OCI-LY3 (cell line): ENCODE results near the gene ITGAE.
A peak's percentile ranks its signal among the peaks of the same experiment; 100 is the strongest.

Experiments
- H2AFZ ChIP-seq: fragments of 200-600, 300-600 bp; shearing (Covaris generic); 2 replicates; pipeline ENCODE4 v1.6.0; 2014; ENCODE audit warnings: antibody characterized with exemption, low read depth, low read length
- H3K27ac ChIP-seq: fragments of 200-600, 300-600 bp; sonication (generic); 2 replicates; pipeline ENCODE4 v1.5.1; 2014; ENCODE audit warnings: mild to moderate bottlenecking, low read length, moderate library complexity, mixed read lengths
- H3K27me3 ChIP-seq: fragments of 200-600, 300-600 bp; sonication (generic); 2 replicates; pipeline ENCODE4 v1.6.1; 2014; ENCODE audit warnings: low read depth, low read length, mixed read lengths
- H3K36me3 ChIP-seq: fragments of 200-600, 300-600 bp; sonication (generic); replicated peaks from 2 replicates; pipeline ENCODE3; 2014; ENCODE audit warnings: low read depth, low read length, mixed read lengths
- H3K4me1 ChIP-seq: fragments of 300-600, 200-600 bp; sonication (generic); 2 replicates; pipeline ENCODE4 v1.6.1; 2014; ENCODE audit warnings: low read length, mixed read lengths
- H3K4me2 ChIP-seq: fragments of 200-600, 300-600 bp; sonication (generic); 2 replicates; pipeline ENCODE4 v1.6.1; 2014; ENCODE audit warnings: low read length, mixed read lengths
- H3K4me3 ChIP-seq: fragments of 300-600, 200-600 bp; sonication (generic); 2 replicates; pipeline ENCODE4 v1.5.1; 2014; ENCODE audit warnings: antibody characterized with exemption, mild to moderate bottlenecking, low read length, moderate library complexity
- H3K79me2 ChIP-seq: fragments of 300-600, 200-600 bp; shearing (Covaris generic); 2 replicates; pipeline ENCODE4 v1.6.1; 2014; ENCODE audit warnings: mild to moderate bottlenecking, low read length, mixed read lengths
- H3K9ac ChIP-seq: fragments of 300-600, 200-600 bp; shearing (Covaris generic); 2 replicates; pipeline ENCODE4 v1.6.0; 2014; ENCODE audit warnings: mild to moderate bottlenecking, low read length, moderate library complexity
- H3K9me3 ChIP-seq: fragments of 200-600, 300-600 bp; shearing (Covaris generic); 2 replicates; pipeline ENCODE4 v1.6.1; 2014; ENCODE audit warnings: low read length, mixed read lengths; ENCODE audit not compliant: insufficient read depth
- H4K20me1 ChIP-seq: fragments of 200-600, 300-600 bp; sonication (generic); 2 replicates; pipeline ENCODE4 v1.6.1; 2016; ENCODE audit warnings: low read length, mixed read lengths; ENCODE audit not compliant: insufficient read depth
- EZH2phosphoT487 ChIP-seq: fragments of 200-600 bp; shearing (Covaris generic); IDR thresholded peaks from 2 replicates; pipeline ENCODE4 v1.6.1; 2018; ENCODE audit warnings: antibody characterized with exemption, mixed run types, low read depth
- TF ChIP-seq, protein P1 (sequence below): fragments of 200-600, 300-600 bp; sonication (generic); IDR thresholded peaks from 2 replicates; pipeline ENCODE4 v1.5.1; 2014; ENCODE audit warnings: antibody characterized with exemption, low read length, low read depth

The ITGAE gene

DNA sequence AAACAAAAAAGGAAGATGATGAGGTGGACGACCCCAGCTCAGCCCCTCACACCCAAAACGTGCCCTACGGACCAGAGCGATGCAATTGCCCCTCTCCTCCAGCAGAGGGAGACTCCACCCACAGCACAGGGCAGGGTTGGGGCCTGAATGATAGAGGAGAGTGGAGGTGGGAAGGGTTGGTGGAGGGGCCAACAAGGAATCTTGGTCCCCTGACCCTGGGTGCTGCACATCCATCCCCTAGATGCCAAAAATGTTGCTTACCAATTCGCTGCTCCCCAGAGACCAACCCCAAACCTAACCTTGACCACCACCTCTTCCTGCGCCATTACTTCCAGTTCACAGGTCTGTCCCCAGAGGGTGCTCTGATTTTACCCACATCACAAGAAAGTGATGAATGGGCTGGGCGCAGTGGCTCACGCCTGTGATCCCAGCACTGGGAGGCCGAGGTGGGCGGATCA lies 117.9 kb downstream of the ITGAE start:
- Histone ChIP-seq H3K36me3 (peaks cover 5% of the 10 kb centered on the region), H4K20me1 (peaks cover 2% of the 10 kb centered on the region; the same call in 1 of the 2 replicates), H3K27ac (no peak overlapping the region), H3K9me3 (no peaks in the 10 kb centered on the region), H3K4me3 (no peak overlapping the region), H3K79me2 (no peaks in the 10 kb centered on the region), H3K4me2 (no peak overlapping the region), H3K9ac (no peak overlapping the region), H3K27me3 (no peaks in the 10 kb centered on the region), H3K4me1 (peaks cover 5% of the 10 kb centered on the region), H2AFZ (no peak overlapping the region)
- TF ChIP-seq, protein P1, sequence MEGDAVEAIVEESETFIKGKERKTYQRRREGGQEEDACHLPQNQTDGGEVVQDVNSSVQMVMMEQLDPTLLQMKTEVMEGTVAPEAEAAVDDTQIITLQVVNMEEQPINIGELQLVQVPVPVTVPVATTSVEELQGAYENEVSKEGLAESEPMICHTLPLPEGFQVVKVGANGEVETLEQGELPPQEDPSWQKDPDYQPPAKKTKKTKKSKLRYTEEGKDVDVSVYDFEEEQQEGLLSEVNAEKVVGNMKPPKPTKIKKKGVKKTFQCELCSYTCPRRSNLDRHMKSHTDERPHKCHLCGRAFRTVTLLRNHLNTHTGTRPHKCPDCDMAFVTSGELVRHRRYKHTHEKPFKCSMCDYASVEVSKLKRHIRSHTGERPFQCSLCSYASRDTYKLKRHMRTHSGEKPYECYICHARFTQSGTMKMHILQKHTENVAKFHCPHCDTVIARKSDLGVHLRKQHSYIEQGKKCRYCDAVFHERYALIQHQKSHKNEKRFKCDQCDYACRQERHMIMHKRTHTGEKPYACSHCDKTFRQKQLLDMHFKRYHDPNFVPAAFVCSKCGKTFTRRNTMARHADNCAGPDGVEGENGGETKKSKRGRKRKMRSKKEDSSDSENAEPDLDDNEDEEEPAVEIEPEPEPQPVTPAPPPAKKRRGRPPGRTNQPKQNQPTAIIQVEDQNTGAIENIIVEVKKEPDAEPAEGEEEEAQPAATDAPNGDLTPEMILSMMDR = peak; percentile 73
- TF ChIP-seq EZH2phosphoT487 = no peak

DNA sequence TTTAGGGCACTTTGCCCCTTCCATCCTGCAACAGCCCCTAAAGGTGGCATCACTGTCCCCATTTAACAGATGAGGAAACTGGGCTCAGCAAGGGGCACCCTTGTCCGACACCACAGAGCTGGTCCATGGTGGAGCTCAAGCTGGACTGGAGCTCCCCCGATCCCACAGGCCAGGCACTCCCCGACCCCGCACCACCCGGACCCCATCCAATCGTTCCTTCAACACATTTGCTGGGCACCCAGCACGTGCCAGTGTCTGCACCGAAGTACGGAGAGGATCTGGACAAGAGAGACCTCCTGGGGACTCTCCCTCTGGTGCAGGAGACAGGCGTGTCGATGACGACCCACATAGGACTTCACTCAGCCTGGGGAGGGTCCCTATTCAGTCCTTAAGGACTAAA lies 119.0 kb downstream of the ITGAE start:
- no peaks in the 10 kb centered on the region for H3K79me2 ChIP-seq
- H4K20me1 ChIP-seq = no peaks in the 10 kb centered on the region
- no peak overlapping the region for H3K9ac ChIP-seq
- H3K4me1 ChIP-seq = peaks cover 3% of the 10 kb centered on the region
- H3K4me3 ChIP-seq = no peak overlapping the region
- H3K27ac ChIP-seq = no peak overlapping the region
- H3K4me2 ChIP-seq = no peak overlapping the region
- H3K36me3 ChIP-seq = peaks cover 5% of the 10 kb centered on the region
- H2AFZ ChIP-seq = no peak overlapping the region
- H3K27me3 ChIP-seq = no peaks in the 10 kb centered on the region
- TF ChIP-seq, protein P1 = no peak
- TF ChIP-seq EZH2phosphoT487 = no peak
- no peaks in the 10 kb centered on the region for H3K9me3 ChIP-seq

DNA sequence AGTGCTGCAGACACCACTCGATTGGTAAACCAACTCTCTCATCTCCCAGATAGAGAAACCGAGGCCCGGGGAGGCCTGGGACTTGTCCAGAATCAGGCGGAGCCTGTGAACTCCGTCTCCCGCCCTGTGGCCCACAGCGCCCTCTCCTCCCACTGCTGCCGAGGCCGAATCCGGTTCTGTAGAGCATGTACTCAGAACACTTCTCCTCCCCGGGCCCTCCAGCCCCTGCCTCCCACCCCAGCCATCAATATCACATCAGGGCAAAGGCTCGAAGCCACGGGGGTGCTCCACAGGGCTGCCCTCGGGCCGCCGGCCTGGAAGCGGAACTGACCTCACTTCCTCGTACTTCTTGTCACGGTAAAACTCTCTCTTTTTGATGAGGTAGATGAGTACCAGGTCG lies 119.4 kb downstream of the ITGAE start:
- Histone ChIP-seq H3K4me2 (no peak overlapping the region), H3K27ac (no peak overlapping the region), H4K20me1 (no peaks in the 10 kb centered on the region), H3K9ac (no peak overlapping the region), H3K9me3 (no peaks in the 10 kb centered on the region), H3K27me3 (no peaks in the 10 kb centered on the region), H2AFZ (no peak overlapping the region), H3K4me3 (no peak overlapping the region), H3K36me3 (peaks cover 5% of the 10 kb centered on the region), H3K4me1 (peaks cover 3% of the 10 kb centered on the region), H3K79me2 (no peaks in the 10 kb centered on the region)
- no peak for TF ChIP-seq EZH2phosphoT487
- TF ChIP-seq, protein P1 = no peak

DNA sequence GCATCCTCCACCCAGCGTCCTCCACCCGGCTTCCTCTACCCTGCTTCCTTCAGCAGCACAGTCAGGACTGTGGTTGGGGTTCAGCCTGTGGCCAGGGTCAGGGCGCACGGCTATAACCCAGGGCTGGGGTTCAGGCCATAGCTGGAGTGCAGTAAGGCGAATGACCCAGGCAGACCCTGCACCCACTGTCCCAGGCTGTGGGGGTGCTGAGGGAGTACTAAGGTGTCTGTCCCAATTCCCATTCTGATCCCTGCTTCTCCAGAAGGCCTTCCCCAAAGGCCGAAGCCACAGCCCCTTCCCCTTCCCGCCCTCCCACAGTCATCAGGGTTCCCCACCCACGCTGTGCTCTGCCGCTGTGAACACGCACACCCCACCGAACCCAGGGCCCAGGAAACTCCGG lies 119.9 kb downstream of the ITGAE start:
- Histone ChIP-seq H4K20me1 (no peaks in the 10 kb centered on the region), H3K4me1 (peaks cover 3% of the 10 kb centered on the region), H3K27ac (no peak overlapping the region), H2AFZ (no peak overlapping the region), H3K79me2 (no peaks in the 10 kb centered on the region), H3K27me3 (no peaks in the 10 kb centered on the region), H3K4me3 (no peak overlapping the region), H3K36me3 (peaks cover 5% of the 10 kb centered on the region), H3K9ac (no peak overlapping the region), H3K9me3 (no peaks in the 10 kb centered on the region), H3K4me2 (no peak overlapping the region)
- TF ChIP-seq, protein P1 = no peak
- TF ChIP-seq EZH2phosphoT487 = no peak
